NCI-H1105 treated with DMSO at 0.1 percent for 48 hours (cell line): ENCODE results near the gene PPME1.

Experiments
- DNase-seq: peaks from one replicate; lab custom pipeline; 2025; lab: John Stamatoyannopoulos, UW

The PPME1 gene

GRCh38 chr11:74282421-74282820 lies 111.3 kb downstream of the PPME1 start:
- no peak for DNase-seq

- peak; percentile 23 for DNase-seq
Observed at GRCh38 chr11:74282914-74283371, 111.9 kb downstream of the PPME1 start.

GRCh38 chr11:74283580-74284180 lies 112.6 kb downstream of the PPME1 start:
- DNase-seq, result no peak

- DNase-seq, result no peak
Observed at GRCh38 chr11:74284466-74284865, 113.4 kb downstream of the PPME1 start.

- DNase-seq, result no peak
Observed at GRCh38 chr11:74288161-74288560, 117.1 kb downstream of the PPME1 start.

- DNase-seq, result no peak
Observed at GRCh38 chr11:74288911-74289310, 117.8 kb downstream of the PPME1 start.

- peak; percentile 20 for DNase-seq
Observed at GRCh38 chr11:74297484-74297883, 126.4 kb downstream of the PPME1 start.

GRCh38 chr11:74299015-74299414 lies 127.9 kb downstream of the PPME1 start:
- no peak for DNase-seq
